Caco-2 (cell line): ENCODE data around the gene FMR1. TPM values are rescaled to one million over a fixed set of nuclear protein-coding genes. Genes with fewer than 3 reads are reported as not detected.

ENCODE experiments used
- BruUV-seq: library from RNA; stranded (reverse); fragments of 400-500 nt; replicated peaks from 2 replicates; lab custom pipeline; 2021; lab: Mats Ljungman, UMichigan
- CTCF ChIA-PET: fragments of 300-600 bp; sonication (Branson Sonifier 250); formaldehyde crosslinking; loops from one replicate; lab custom pipeline; 2022; ENCODE audit warnings: antibody characterized with exemption; lab: Charles Lee
- POLR2A ChIA-PET: fragments of 300-600 bp; sonication (Branson Sonifier 250); formaldehyde crosslinking; loops from one replicate; lab custom pipeline; 2022; ENCODE audit warnings: antibody characterized with exemption; lab: Charles Lee
- DNase-seq, 2 experiments: peaks; one replicate each; pipeline versions ENCODE4 v3.0.0 to v3.0.0-alpha.2; 2020 to 2022
- H3K27me3 ChIP-seq: replicated peaks from 2 replicates; pipeline ENCODE4 v1.6.0; 2011; ENCODE audit warnings: low read length; ENCODE audit not compliant: control insufficient read depth, insufficient read depth
- H3K36me3 ChIP-seq: 2 replicates; pipeline ENCODE4 v1.5.1; 2011; ENCODE audit warnings: low read length; ENCODE audit not compliant: control insufficient read depth, insufficient read depth
- H3K4me1 ChIP-seq: fragments of 250-450 bp; sonication (Bioruptor Pico); 2 replicates; pipeline ENCODE4 v1.5.1; 2020; ENCODE audit warnings: mild to moderate bottlenecking
- H3K4me3 ChIP-seq: 2 replicates; pipeline ENCODE4 v1.5.1; 2011; ENCODE audit warnings: low read depth, mild to moderate bottlenecking, control low read depth, low read length
- H3K9me3 ChIP-seq: fragments of 250-450 bp; sonication (Bioruptor Pico); 2 replicates; pipeline ENCODE4 v1.5.1; 2020; ENCODE audit warnings: mild to moderate bottlenecking, moderate library complexity
- H3K27ac Mint-ChIP-seq: one replicate; pipeline ENCODE4 v1.8.0; 2022; ENCODE audit warnings: mixed read lengths; ENCODE audit not compliant: unreplicated experiment
- H3K27me3 Mint-ChIP-seq: one replicate; pipeline ENCODE4 v1.8.0; 2022; ENCODE audit warnings: mixed read lengths; ENCODE audit not compliant: insufficient read depth, unreplicated experiment
- H3K36me3 Mint-ChIP-seq: one replicate; pipeline ENCODE4 v1.8.0; 2022; ENCODE audit warnings: mild to moderate bottlenecking, mixed read lengths; ENCODE audit not compliant: insufficient read depth, unreplicated experiment
- H3K4me1 Mint-ChIP-seq: one replicate; pipeline ENCODE4 v1.8.0; 2022; ENCODE audit warnings: low read depth, mixed read lengths; ENCODE audit not compliant: unreplicated experiment
- H3K4me3 Mint-ChIP-seq: one replicate; pipeline ENCODE4 v1.8.0; 2022; ENCODE audit warnings: mild to moderate bottlenecking, moderate library complexity, mixed read lengths; ENCODE audit not compliant: unreplicated experiment
- H3K9me3 Mint-ChIP-seq: one replicate; pipeline ENCODE4 v1.8.0; 2022; ENCODE audit warnings: mixed read lengths; ENCODE audit not compliant: unreplicated experiment
- CTCF ChIP-seq, 2 experiments: fragments of 200-600 bp in 1 of 2; IDR thresholded peaks; 1 replicate in 1 of 2; 2 replicates in 1 of 2; pipeline versions ENCODE4 v1.5.1 to v1.8.0; 2011 to 2022; ENCODE audit warnings: antibody characterized with exemption in 1 of 2, control low read depth in 1 of 2, inconsistent platforms in 1 of 2, low read depth in 1 of 2, low read length in 1 of 2, mild to moderate bottlenecking in 1 of 2, moderate library complexity in 1 of 2; ENCODE audit not compliant: insufficient read depth in 1 of 2, severe bottlenecking in 1 of 2, unreplicated experiment in 1 of 2
- intact Hi-C: fragments of 100-400 bp; cut with micrococcal nuclease; formaldehyde crosslinking; loops from one replicate; pipeline ENCODE4 v1.10.0; 2022; ENCODE audit not compliant: unreplicated experiment
- total RNA-seq: library from RNA; stranded (reverse); gene quantifications from 2 replicates; pipeline ENCODE4 v1.2.3, GENCODE V29; 2022

The FMR1 gene
- total RNA-seq, 1 experiment from 2014 or later, result 53.8 TPM

GRCh38 chrX:147950352-147950751 lies 38.6 kb downstream of the FMR1 start:
- Mint-ChIP-seq H3K4me1 (no peaks in the 10 kb centered on the region), H3K36me3 (peaks cover 33% of the 10 kb centered on the region), H3K9me3 (no peaks in the 10 kb centered on the region), H3K4me3 (no peak overlapping the region), H3K27me3 (no peaks in the 10 kb centered on the region), H3K27ac (no peak overlapping the region)
- Histone ChIP-seq H3K4me1 (no peaks in the 10 kb centered on the region), H3K36me3 (no peaks in the 10 kb centered on the region), H3K4me3 (no peak overlapping the region), H3K9me3 (no peaks in the 10 kb centered on the region), H3K27me3 (no peaks in the 10 kb centered on the region)
- BruUV-seq, result no TSS peak
- ChIA-PET POLR2A (no interaction called here), CTCF (no interaction called here)
- intact Hi-C loops, result no loop called here
- DNase-seq, result no peak
- TF ChIP-seq CTCF (IDR thresholded peaks at IDR 0.05; ENCODE audit: insufficient read depth in 1 of 2, low read depth in 1 of 2, low read length in 1 of 2, severe bottlenecking in 1 of 2, unreplicated experiment in 1 of 2), result no peak

GRCh38 chrX:147953976-147954375 lies 42.3 kb downstream of the FMR1 start:
- H3K4me1 Mint-ChIP-seq, result no peaks in the 10 kb centered on the region
- H3K9me3 ChIP-seq, result no peaks in the 10 kb centered on the region
- no peak for TF ChIP-seq CTCF (IDR thresholded peaks at IDR 0.05; ENCODE audit: insufficient read depth in 1 of 2, low read depth in 1 of 2, low read length in 1 of 2, severe bottlenecking in 1 of 2, unreplicated experiment in 1 of 2)
- H3K27me3 ChIP-seq, result no peaks in the 10 kb centered on the region
- POLR2A ChIA-PET, result no interaction called here
- no TSS peak for BruUV-seq
- DNase-seq, result no peak
- H3K4me1 ChIP-seq, result no peaks in the 10 kb centered on the region
- intact Hi-C loops, result no loop called here
- H3K4me3 Mint-ChIP-seq, result no peak overlapping the region
- H3K36me3 Mint-ChIP-seq, result peaks cover 7% of the 10 kb centered on the region
- H3K36me3 ChIP-seq, result no peaks in the 10 kb centered on the region
- no peaks in the 10 kb centered on the region for H3K27me3 Mint-ChIP-seq
- no peaks in the 10 kb centered on the region for H3K9me3 Mint-ChIP-seq
- no peak overlapping the region for H3K4me3 ChIP-seq
- H3K27ac Mint-ChIP-seq, result no peak overlapping the region
- CTCF ChIA-PET, result no interaction called here

- H3K4me1 Mint-ChIP-seq, result no peaks in the 10 kb centered on the region
- no peaks in the 10 kb centered on the region for H3K9me3 Mint-ChIP-seq
- no peak for DNase-seq
- TF ChIP-seq CTCF (IDR thresholded peaks at IDR 0.05; ENCODE audit: insufficient read depth in 1 of 2, low read depth in 1 of 2, low read length in 1 of 2, severe bottlenecking in 1 of 2, unreplicated experiment in 1 of 2), result no peak
- Histone ChIP-seq H3K27me3 (no peaks in the 10 kb centered on the region), H3K9me3 (no peaks in the 10 kb centered on the region), H3K4me3 (no peak overlapping the region), H3K36me3 (no peaks in the 10 kb centered on the region), H3K4me1 (no peaks in the 10 kb centered on the region)
- H3K27ac Mint-ChIP-seq, result no peak overlapping the region
- no peaks in the 10 kb centered on the region for H3K36me3 Mint-ChIP-seq
- CTCF ChIA-PET, result no interaction called here
- BruUV-seq, result no TSS peak
- intact Hi-C loops, result no loop called here
- H3K4me3 Mint-ChIP-seq, result no peak overlapping the region
- POLR2A ChIA-PET, result no interaction called here
- no peaks in the 10 kb centered on the region for H3K27me3 Mint-ChIP-seq
These were observed 45.6 kb downstream of the FMR1 start for GRCh38 chrX:147957291-147957690.
